Measurements from ENCODE around the gene FUT2. TPM values are rescaled to one million over a fixed set of nuclear protein-coding genes. Genes with fewer than 3 reads are reported as not detected.

FUT2 gene
- total RNA-seq, 1 donor from 2014 or later = 1.5 TPM

DNA sequence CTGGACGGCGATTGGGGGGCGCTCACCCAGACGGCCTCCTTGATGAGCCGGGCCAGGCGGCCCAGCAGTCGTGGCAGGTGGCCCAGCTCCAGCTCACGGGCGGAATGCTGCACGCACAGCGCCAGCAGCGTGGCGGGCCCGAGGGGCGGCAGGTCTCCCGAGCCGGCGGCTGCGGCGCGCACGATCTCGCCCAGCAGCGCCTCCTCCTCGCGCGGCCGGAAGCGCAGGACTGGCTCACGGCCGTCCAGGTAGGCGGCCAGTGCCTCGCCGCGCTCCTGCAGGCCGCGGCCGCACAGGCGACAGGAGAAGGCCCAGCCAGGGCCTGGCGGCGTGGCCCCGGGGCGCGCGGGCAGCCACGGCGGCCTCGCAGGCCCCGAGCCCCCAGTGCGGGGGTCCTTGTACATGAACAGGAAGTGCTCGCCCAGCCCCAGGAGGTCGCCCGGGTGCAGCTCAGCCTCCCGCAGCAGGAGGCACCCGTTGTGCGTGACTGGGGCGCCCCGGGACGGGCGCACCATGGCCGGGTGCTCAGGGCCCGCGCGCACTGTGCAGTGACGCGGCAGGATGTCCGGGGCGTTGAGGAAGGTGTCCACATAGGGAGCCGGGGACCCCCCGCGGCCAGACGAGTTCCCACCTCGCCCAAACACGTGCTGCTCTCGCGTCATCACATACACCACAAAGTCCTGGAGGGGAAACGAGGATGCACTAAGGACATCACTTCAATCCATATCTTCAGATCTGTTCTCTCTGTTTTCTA lies 33.3 kb downstream of the FUT2 start:
- TF ChIP-seq, protein P1, sequence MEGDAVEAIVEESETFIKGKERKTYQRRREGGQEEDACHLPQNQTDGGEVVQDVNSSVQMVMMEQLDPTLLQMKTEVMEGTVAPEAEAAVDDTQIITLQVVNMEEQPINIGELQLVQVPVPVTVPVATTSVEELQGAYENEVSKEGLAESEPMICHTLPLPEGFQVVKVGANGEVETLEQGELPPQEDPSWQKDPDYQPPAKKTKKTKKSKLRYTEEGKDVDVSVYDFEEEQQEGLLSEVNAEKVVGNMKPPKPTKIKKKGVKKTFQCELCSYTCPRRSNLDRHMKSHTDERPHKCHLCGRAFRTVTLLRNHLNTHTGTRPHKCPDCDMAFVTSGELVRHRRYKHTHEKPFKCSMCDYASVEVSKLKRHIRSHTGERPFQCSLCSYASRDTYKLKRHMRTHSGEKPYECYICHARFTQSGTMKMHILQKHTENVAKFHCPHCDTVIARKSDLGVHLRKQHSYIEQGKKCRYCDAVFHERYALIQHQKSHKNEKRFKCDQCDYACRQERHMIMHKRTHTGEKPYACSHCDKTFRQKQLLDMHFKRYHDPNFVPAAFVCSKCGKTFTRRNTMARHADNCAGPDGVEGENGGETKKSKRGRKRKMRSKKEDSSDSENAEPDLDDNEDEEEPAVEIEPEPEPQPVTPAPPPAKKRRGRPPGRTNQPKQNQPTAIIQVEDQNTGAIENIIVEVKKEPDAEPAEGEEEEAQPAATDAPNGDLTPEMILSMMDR (IDR thresholded peaks at IDR 0.05; ENCODE audit: unreplicated experiment) = no peak
- H3K4me3 Mint-ChIP-seq (ENCODE audit: unreplicated experiment) = peak overlapping the region; percentile 78

DNA sequence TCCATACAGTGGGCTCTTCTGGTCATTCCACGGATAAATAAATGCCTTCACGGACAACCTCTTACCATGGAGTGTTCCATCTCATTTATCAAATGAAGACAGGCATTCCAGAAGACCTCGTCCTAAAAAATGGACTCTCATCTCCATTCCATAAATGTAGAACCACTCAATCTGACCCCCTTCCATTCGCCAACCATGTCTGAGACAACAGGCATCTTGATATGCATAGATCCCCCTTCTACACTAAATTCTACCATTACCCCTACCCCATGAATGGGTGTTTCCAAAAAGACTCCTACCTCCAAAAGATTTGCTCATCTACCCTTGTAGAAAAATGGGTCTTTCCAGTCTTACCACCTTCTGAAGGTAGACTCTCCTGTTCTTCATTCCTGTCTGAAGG lies 35.7 kb downstream of the FUT2 start:
- Mint-ChIP-seq H3K4me3 (ENCODE audit: unreplicated experiment) (peak overlapping the region; percentile 18), H3K27me3 (ENCODE audit: unreplicated experiment) (peaks cover 18% of the 10 kb centered on the region), H3K36me3 (ENCODE audit: low read depth, unreplicated experiment) (peaks cover 65% of the 10 kb centered on the region), H3K4me1 (ENCODE audit: unreplicated experiment) (peaks cover 42% of the 10 kb centered on the region), H3K27ac (ENCODE audit: unreplicated experiment) (peak overlapping the region; percentile 0), H3K9me3 (ENCODE audit: unreplicated experiment) (no peaks in the 10 kb centered on the region)
- no peak for DNase-seq (ENCODE audit: low spot score)
- TF ChIP-seq, protein P1 (IDR thresholded peaks at IDR 0.05; ENCODE audit: unreplicated experiment) = no peak

More for the DNA sequence above, 33.3 kb downstream of the FUT2 start:
- Mint-ChIP-seq H3K27me3 (ENCODE audit: unreplicated experiment) (peaks cover 25% of the 10 kb centered on the region), H3K4me1 (ENCODE audit: unreplicated experiment) (peaks cover 60% of the 10 kb centered on the region), H3K27ac (ENCODE audit: unreplicated experiment) (peak overlapping the region; percentile 61), H3K9me3 (ENCODE audit: unreplicated experiment) (no peaks in the 10 kb centered on the region), H3K36me3 (ENCODE audit: low read depth, unreplicated experiment) (peaks cover 75% of the 10 kb centered on the region)
- no peak for DNase-seq (ENCODE audit: low spot score)

- no peak for DNase-seq (ENCODE audit: low spot score)
These were observed 38.9 kb downstream of the FUT2 start for GRCh38 chr19:48734625-48735024.

DNA sequence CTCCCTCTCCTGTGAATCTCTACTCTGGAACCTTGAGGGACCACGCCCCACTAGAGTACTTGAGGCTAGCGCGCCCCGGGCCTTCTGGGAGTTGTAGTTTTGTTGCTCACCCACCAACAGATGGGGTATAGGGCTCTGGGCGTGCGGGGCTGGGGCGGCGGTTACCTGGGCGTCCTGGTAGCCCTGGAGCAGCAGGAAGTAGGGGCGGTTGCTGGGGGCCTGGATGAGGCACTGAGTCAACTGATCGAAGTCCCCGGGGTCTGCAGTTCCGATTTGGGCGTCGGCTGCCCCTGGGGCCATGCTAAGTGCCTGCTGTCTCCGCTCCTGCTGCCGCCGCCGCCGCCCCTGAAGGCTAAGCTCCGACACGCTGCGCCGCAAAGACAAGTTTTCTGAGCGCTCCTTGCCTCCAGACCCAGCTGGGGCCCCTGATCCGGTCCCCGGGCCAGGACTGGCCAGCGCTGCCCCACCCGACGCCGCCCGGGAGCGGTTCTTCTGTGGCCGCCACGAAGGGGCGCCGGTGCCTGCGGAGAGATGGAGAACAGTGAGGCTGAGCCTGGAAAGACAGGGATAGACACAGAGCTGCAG lies 39.4 kb downstream of the FUT2 start:
- peak overlapping the region; percentile 80 for H3K4me3 Mint-ChIP-seq (ENCODE audit: unreplicated experiment)
- H3K4me1 Mint-ChIP-seq (ENCODE audit: unreplicated experiment) = peaks cover 36% of the 10 kb centered on the region
- peaks cover 28% of the 10 kb centered on the region for H3K27me3 Mint-ChIP-seq (ENCODE audit: unreplicated experiment)
- peaks cover 62% of the 10 kb centered on the region for H3K36me3 Mint-ChIP-seq (ENCODE audit: low read depth, unreplicated experiment)
- H3K27ac Mint-ChIP-seq (ENCODE audit: unreplicated experiment) = no peak overlapping the region
- DNase-seq (ENCODE audit: low spot score) = no peak
- TF ChIP-seq, protein P1 (IDR thresholded peaks at IDR 0.05; ENCODE audit: unreplicated experiment) = no peak
- no peaks in the 10 kb centered on the region for H3K9me3 Mint-ChIP-seq (ENCODE audit: unreplicated experiment)

More at GRCh38 chr19:48734625-48735024, 38.9 kb downstream of the FUT2 start:
- Mint-ChIP-seq H3K36me3 (ENCODE audit: low read depth, unreplicated experiment) (peaks cover 65% of the 10 kb centered on the region), H3K27me3 (ENCODE audit: unreplicated experiment) (peaks cover 26% of the 10 kb centered on the region), H3K4me1 (ENCODE audit: unreplicated experiment) (peaks cover 36% of the 10 kb centered on the region), H3K9me3 (ENCODE audit: unreplicated experiment) (no peaks in the 10 kb centered on the region), H3K27ac (ENCODE audit: unreplicated experiment) (no peak overlapping the region), H3K4me3 (ENCODE audit: unreplicated experiment) (peak overlapping the region; percentile 80)
- TF ChIP-seq, protein P1 (IDR thresholded peaks at IDR 0.05; ENCODE audit: unreplicated experiment) = no peak

Measured in endothelial cell (in vitro differentiated cells).